22Rv1 (cell line): Measurements from ENCODE around the gene PCED1A.
A peak's percentile ranks its signal among the peaks of the same experiment; 100 is the strongest.

Experiments
- H3K27ac ChIP-seq: fragments of 450-650 bp; 2 replicates; pipeline ENCODE4 v1.5.1; 2017
- CTCF ChIP-seq: fragments of 450-650 bp; IDR thresholded peaks from 2 replicates; pipeline ENCODE4 v1.5.1; 2017; ENCODE audit warnings: mild to moderate bottlenecking
- ZFX ChIP-seq: fragments of 450-650 bp; IDR thresholded peaks from 2 replicates; pipeline ENCODE4 v1.6.1; 2017; ENCODE audit warnings: antibody characterized with exemption, borderline replicate concordance

Gene PCED1A

GRCh38 chr20:2846698-2847097, 6.2 kb upstream of the PCED1A start:
- no peak overlapping the region for H3K27ac ChIP-seq
- TF ChIP-seq CTCF: no peak

- no peak for TF ChIP-seq ZFX
- no peak for TF ChIP-seq CTCF
- no peak overlapping the region for H3K27ac ChIP-seq
Measured at GRCh38 chr20:2845607-2846006, 5.2 kb upstream of the PCED1A start.

- H3K27ac ChIP-seq: peak overlapping the region; percentile 74; the same call in 1 of the 2 replicates
- TF ChIP-seq CTCF (no peak), ZFX (no peak)
Measured at GRCh38 chr20:2840967-2841531, 594 bp upstream of the PCED1A start.

GRCh38 chr20:2839732-2840137, 720 bp downstream of the PCED1A start:
- peak overlapping the region; percentile 74 for H3K27ac ChIP-seq

GRCh38 chr20:2838847-2839671, 1.4 kb downstream of the PCED1A start:
- TF ChIP-seq CTCF: no peak
- TF ChIP-seq ZFX: no peak
- no peak overlapping the region for H3K27ac ChIP-seq

More at GRCh38 chr20:2839732-2840137, 720 bp downstream of the PCED1A start:
- TF ChIP-seq ZFX (no peak), CTCF (no peak)

- no peak overlapping the region for H3K27ac ChIP-seq
- TF ChIP-seq CTCF (no peak), ZFX (no peak)
Measured at GRCh38 chr20:2838170-2838797, 2.2 kb downstream of the PCED1A start.
